Left lung (tissue), 10 donors: ENCODE results near the gene UBAC2. TPM values are rescaled to one million over a fixed set of nuclear protein-coding genes. Genes with fewer than 3 reads are reported as not detected.

ENCODE experiments used
- ATAC-seq: fragments of 200-7000 bp; cut with Tn5 transposase; one replicate; pipeline ENCODE4 v1.9.1; 2020; ENCODE audit warnings: moderate library complexity
- DNase-seq, 4 donors: peaks; one replicate each; pipeline ENCODE4 v3.0.0-alpha.2; 2013 to 2020
- H3K27ac ChIP-seq, 2 donors: fragments of 200-600 bp; sonication (generic) in 1 of 2; one replicate each; pipeline versions ENCODE4 v1.5.0 to v1.8.0; 2020 to 2021
- H3K27me3 ChIP-seq, 2 donors: fragments of 200-600 bp; sonication (generic) in 1 of 2; one replicate each; pipeline versions ENCODE4 v1.5.0 to v1.8.0; 2020 to 2021
- H3K36me3 ChIP-seq, 2 donors: fragments of 200-600 bp; sonication (generic) in 1 of 2; one replicate each; pipeline versions ENCODE4 v1.5.0 to v1.8.0; 2020 to 2021
- H3K4me1 ChIP-seq, 2 donors: fragments of 200-600 bp; one replicate each; pipeline ENCODE4 v1.8.0; 2021
- H3K4me3 ChIP-seq, 2 donors: fragments of 200-600 bp; sonication (generic) in 1 of 2; one replicate each; pipeline versions ENCODE4 v1.5.0 to v1.8.0; 2020 to 2021; ENCODE audit warnings: mild to moderate bottlenecking in 1 of 2
- H3K9me3 ChIP-seq, 2 donors: fragments of 200-600 bp; sonication (generic) in 1 of 2; one replicate each; pipeline versions ENCODE4 v1.5.0 to v1.8.0; 2020 to 2021
- intact Hi-C, 2 donors: fragments of 100-400 bp; cut with DNase I; formaldehyde crosslinking; loops; one replicate each; pipeline versions ENCODE4 v1.11.2 to v1.14.2; 2022
- polyA plus RNA-seq, 6 donors: library from polyadenylated mRNA; unstranded; fragments of 120-200 nt; gene quantifications; one replicate each; pipeline ENCODE4 v1.2.1, GENCODE V29; 2013; ENCODE audit not compliant: insufficient read length in 6 of 6
- total RNA-seq, 2 donors: library from RNA; stranded (reverse); fragmentation: NEBNext Ultra II Directional; extraction: Animal tissue kit (Norgen Biotek cat#: 25700); gene quantifications; one replicate each; pipeline ENCODE4 v1.2.1, GENCODE V29; 2021
- TF ChIP-seq, protein P1 (sequence below), 2 donors: fragments of 200-600 bp; sonication (generic) in 1 of 2; IDR thresholded peaks; one replicate each; pipeline versions ENCODE4 v1.5.0 to v1.8.0; 2021; ENCODE audit warnings: antibody characterized with exemption in 2 of 2
- donor health status: DM: no; HTN: yes; CAD: no.
- donor health status: DM: no; HTN: no; CAD: no.

UBAC2 gene
- total and polyA plus RNA-seq, 8 donors = 56.1 to 71.6 (median 66.4) TPM

- Histone ChIP-seq H3K27me3 (no peaks in the 10 kb centered on the region), H3K36me3 (peaks cover 0 to 13% of the 10 kb centered on the region in 2 donors), H3K4me1 (peaks cover 0 to 52% of the 10 kb centered on the region in 2 donors), H3K4me3 (no peak overlapping the region), H3K9me3 (no peaks in the 10 kb centered on the region), H3K27ac (peak overlapping the region in 1 of 2 donors; percentile 4)
- ATAC-seq (peak; percentile 35), DNase-seq (no peak)
- TF ChIP-seq, protein P1, sequence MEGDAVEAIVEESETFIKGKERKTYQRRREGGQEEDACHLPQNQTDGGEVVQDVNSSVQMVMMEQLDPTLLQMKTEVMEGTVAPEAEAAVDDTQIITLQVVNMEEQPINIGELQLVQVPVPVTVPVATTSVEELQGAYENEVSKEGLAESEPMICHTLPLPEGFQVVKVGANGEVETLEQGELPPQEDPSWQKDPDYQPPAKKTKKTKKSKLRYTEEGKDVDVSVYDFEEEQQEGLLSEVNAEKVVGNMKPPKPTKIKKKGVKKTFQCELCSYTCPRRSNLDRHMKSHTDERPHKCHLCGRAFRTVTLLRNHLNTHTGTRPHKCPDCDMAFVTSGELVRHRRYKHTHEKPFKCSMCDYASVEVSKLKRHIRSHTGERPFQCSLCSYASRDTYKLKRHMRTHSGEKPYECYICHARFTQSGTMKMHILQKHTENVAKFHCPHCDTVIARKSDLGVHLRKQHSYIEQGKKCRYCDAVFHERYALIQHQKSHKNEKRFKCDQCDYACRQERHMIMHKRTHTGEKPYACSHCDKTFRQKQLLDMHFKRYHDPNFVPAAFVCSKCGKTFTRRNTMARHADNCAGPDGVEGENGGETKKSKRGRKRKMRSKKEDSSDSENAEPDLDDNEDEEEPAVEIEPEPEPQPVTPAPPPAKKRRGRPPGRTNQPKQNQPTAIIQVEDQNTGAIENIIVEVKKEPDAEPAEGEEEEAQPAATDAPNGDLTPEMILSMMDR (IDR thresholded peaks at IDR 0.05) = no peak
- intact Hi-C loops = no loop called here
Observed at GRCh38 chr13:99293178-99293577, 92.5 kb downstream of the UBAC2 start.

- Histone ChIP-seq H3K27ac (no peak overlapping the region), H3K4me3 (no peak overlapping the region), H3K4me1 (peaks cover 0 to 53% of the 10 kb centered on the region in 2 donors), H3K9me3 (no peaks in the 10 kb centered on the region), H3K27me3 (no peaks in the 10 kb centered on the region), H3K36me3 (peaks cover 0 to 13% of the 10 kb centered on the region in 2 donors)
- ATAC-seq (no peak), DNase-seq (no peak)
- TF ChIP-seq, protein P1 (IDR thresholded peaks at IDR 0.05) = no peak
- intact Hi-C loops = no loop called here
Observed at GRCh38 chr13:99294198-99294597, 93.5 kb downstream of the UBAC2 start.

DNA sequence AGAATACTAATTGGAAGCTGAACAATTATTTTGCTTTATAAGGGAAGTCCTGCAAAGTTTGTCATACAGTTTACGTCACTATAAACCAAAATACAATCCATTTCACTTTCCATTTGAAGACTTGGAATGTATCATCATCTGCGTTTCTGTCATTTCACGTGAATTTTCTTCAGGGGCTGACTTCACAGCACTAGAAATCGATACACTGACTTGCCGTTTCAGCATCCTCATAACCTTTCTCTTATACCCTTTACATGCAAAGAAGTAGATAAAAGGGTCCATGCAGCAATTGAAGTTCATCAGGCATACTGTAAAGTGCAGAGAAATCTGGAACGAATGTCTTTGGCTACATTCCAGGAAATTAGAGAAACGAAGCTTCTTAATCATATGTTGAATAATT, 94.3 kb downstream of the UBAC2 start:
- intact Hi-C loops = no loop called here

GRCh38 chr13:99295488-99296252, 95.0 kb downstream of the UBAC2 start:
- Histone ChIP-seq H3K4me1 (peaks cover 0 to 54% of the 10 kb centered on the region in 2 donors), H3K27me3 (no peaks in the 10 kb centered on the region), H3K9me3 (no peaks in the 10 kb centered on the region), H3K27ac (peak overlapping the region in 1 of 2 donors; percentile 66), H3K4me3 (no peak overlapping the region), H3K36me3 (peaks cover 0 to 13% of the 10 kb centered on the region in 2 donors)
- ATAC-seq = no peak
- DNase-seq = no peak
- intact Hi-C loops = no loop called here
- TF ChIP-seq, protein P1 (IDR thresholded peaks at IDR 0.05) = no peak

More for the DNA sequence above, 94.3 kb downstream of the UBAC2 start:
- Histone ChIP-seq H3K4me3 (no peak overlapping the region), H3K36me3 (peaks cover 0 to 13% of the 10 kb centered on the region in 2 donors), H3K4me1 (peaks cover 0 to 53% of the 10 kb centered on the region in 2 donors), H3K27ac (no peak overlapping the region), H3K9me3 (no peaks in the 10 kb centered on the region), H3K27me3 (no peaks in the 10 kb centered on the region)
- ATAC-seq = no peak
- TF ChIP-seq, protein P1 (IDR thresholded peaks at IDR 0.05) = no peak
- DNase-seq = no peak

GRCh38 chr13:99296398-99296797, 95.7 kb downstream of the UBAC2 start:
- H3K27ac ChIP-seq = peak overlapping the region in 1 of 2 donors; percentile 66
- intact Hi-C loops = no loop called here
- no peak for ATAC-seq

More at GRCh38 chr13:99296398-99296797, 95.7 kb downstream of the UBAC2 start:
- Histone ChIP-seq H3K27me3 (no peaks in the 10 kb centered on the region), H3K9me3 (no peaks in the 10 kb centered on the region), H3K4me3 (no peak overlapping the region), H3K4me1 (peaks cover 0 to 55% of the 10 kb centered on the region in 2 donors), H3K36me3 (peaks cover 0 to 13% of the 10 kb centered on the region in 2 donors)
- no peak for DNase-seq
- TF ChIP-seq, protein P1 (IDR thresholded peaks at IDR 0.05) = no peak
